Activated naive CD4-positive, alpha-beta T cell treated with Interleukin-2 at 50 U/mL for 16 hours (primary cell): ENCODE results near the gene BMPR2.

Source experiments
- DNase-seq: peaks from one replicate; pipeline ENCODE4 v3.0.0-alpha.2; 2020

BMPR2 gene

DNA sequence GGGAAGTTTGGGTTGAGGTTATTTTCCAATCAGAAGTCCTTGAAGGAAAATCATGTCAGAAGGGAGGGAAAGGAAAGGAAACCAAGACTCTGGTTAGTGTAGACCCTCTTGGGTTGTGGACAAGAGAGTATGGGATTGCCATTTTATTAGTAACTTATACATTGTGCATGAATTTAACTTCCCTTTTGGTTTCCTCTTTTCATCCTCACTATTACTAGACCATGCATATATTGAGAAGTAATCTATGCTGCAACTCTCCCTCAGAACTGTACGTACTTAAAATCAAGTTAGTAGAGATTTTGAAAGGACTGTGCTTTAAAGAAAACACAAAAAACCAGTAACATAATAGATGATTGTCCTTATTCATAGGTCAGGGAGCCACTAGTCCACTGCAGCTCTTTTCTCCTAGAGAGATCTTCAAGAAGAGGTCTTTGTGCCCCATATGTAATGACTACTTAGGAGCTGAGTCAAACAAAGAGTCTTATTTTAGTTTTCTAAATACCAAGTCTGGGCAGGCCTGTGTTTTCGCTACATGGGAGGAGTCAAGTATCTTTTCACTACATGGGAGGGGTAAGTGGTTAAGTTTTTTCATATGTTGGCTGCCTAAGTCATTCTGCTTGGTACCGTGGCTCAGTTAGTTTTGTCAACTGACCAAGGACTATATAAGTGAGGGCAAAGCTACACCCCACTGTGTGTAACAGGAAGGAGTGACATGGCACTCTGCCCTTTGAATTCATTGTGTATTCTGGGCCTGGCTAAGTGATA, 233.4 kb downstream of the BMPR2 start:
- no peak for DNase-seq

DNA sequence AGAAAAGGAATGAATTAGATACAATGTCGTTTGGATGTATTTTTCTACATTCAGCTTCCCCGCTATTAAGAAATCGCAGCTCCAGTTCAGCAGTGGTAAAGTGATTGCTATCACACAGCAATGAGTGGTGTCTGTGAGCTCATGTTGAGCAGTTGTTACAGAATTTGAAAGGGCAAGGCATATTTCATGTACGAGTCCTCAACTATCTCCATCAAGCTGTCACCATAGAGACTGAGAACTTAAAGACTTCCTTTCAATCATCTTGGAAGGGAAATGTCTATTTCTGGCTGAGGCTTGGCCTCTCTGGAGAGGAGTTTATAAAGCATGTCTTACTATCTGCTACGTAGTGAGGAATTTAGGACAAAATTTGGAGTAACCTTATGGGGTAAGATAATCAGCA, 234.3 kb downstream of the BMPR2 start:
- no peak for DNase-seq

DNA sequence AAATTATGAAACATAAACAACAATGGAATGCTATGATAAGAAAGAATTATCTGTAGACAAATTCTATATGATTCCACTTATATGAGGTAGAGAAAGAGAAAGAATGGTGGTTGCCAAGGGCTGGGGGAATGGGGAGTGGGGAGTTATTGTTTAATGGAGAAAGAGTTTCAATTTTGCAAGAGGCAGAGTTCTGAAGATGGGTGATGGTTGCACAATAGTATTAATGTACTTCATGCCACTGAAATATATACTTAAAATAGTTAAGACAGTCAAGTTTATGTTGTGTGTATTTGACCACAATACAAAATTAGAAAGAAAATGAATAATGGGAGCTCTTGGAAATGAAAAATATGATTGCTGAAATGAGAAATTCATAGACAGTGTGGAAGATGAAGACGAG, 236.0 kb downstream of the BMPR2 start:
- DNase-seq, result no peak

DNA sequence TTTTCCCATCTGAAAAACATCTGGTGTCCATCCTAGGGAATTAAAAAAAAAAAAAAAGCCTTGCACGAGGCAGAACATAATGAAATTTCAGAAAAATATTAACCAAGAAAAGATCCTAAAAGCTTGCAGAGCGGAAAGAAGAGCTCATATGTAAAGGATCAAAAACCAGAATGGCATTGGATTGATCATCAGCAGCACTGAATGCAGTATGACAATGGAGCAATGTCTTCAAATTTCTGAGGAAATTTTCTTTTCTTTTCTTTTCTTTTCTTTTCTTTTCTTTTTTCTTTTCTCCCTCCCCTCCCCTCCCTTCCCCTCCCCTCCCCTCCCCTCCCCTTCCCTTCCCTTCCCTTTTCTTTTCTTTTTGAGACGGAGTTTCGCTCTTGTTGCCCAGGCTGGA, 237.4 kb downstream of the BMPR2 start:
- DNase-seq, result no peak
